DND-41 (cell line): Measurements from ENCODE around the gene ALDH9A1.
A peak's percentile ranks its signal among the peaks of the same experiment; 100 is the strongest.

Source experiments
- ATAC-seq: fragments of 200-7000 bp; cut with Tn5 transposase; 3 replicates; pipeline ENCODE4 v1.9.1; 2021; ENCODE audit warnings: low read depth; ENCODE audit not compliant: insufficient read depth
- DNase-seq: peaks from one replicate; pipeline ENCODE4 v3.0.0-alpha.2; 2020
- H2AFZ ChIP-seq: 2 replicates; pipeline ENCODE4 v1.6.0; 2012; ENCODE audit warnings: low read depth, low read length
- H3K27ac ChIP-seq: 2 replicates; pipeline ENCODE4 v1.5.1; 2012; ENCODE audit warnings: low read length, inconsistent platforms
- H3K27me3 ChIP-seq: fragments of 200-600 bp; sonication (generic); 2 replicates; pipeline ENCODE4 v1.6.0; 2012; ENCODE audit warnings: low read length, mild to moderate bottlenecking, inconsistent platforms; ENCODE audit not compliant: insufficient read depth, poor library complexity
- H3K36me3 ChIP-seq: 2 replicates; pipeline ENCODE4 v1.5.1; 2012; ENCODE audit warnings: low read length, inconsistent platforms; ENCODE audit not compliant: insufficient read depth
- H3K4me1 ChIP-seq: 2 replicates; pipeline ENCODE4 v1.5.1; 2012; ENCODE audit warnings: mild to moderate bottlenecking, low read length; ENCODE audit not compliant: insufficient read depth
- H3K4me2 ChIP-seq: 2 replicates; pipeline ENCODE4 v1.6.0; 2012; ENCODE audit warnings: mild to moderate bottlenecking, moderate library complexity, low read length, inconsistent platforms; ENCODE audit not compliant: insufficient read depth
- H3K4me3 ChIP-seq, 2 experiments: fragments of 200-600 bp in 1 of 2; shearing (Covaris generic) in 1 of 2; 2 replicates each; pipeline ENCODE4 v1.5.1; 2012 to 2016; ENCODE audit warnings: inconsistent platforms in 2 of 2, low read length in 2 of 2, mild to moderate bottlenecking in 2 of 2, low read depth in 1 of 2, moderate library complexity in 1 of 2
- H3K79me2 ChIP-seq: 2 replicates; pipeline ENCODE4 v1.6.0; 2012; ENCODE audit warnings: low read length, inconsistent platforms; ENCODE audit not compliant: insufficient read depth
- H3K9ac ChIP-seq: 2 replicates; pipeline ENCODE4 v1.6.0; 2012; ENCODE audit warnings: low read depth, mild to moderate bottlenecking, inconsistent platforms, low read length, moderate library complexity
- H3K9me3 ChIP-seq: 2 replicates; pipeline ENCODE4 v1.5.1; 2012; ENCODE audit warnings: low read length, moderate library complexity, mild to moderate bottlenecking, inconsistent platforms; ENCODE audit not compliant: insufficient read depth, severe bottlenecking
- H4K20me1 ChIP-seq: 2 replicates; pipeline ENCODE4 v1.6.0; 2012; ENCODE audit warnings: low read length; ENCODE audit not compliant: insufficient read depth
- CTCF ChIP-seq: IDR thresholded peaks from 2 replicates; pipeline ENCODE4 v1.5.1; 2012; ENCODE audit warnings: borderline replicate concordance, low read length, moderate library complexity, mild to moderate bottlenecking; ENCODE audit not compliant: poor library complexity, severe bottlenecking; ENCODE audit errors: extremely low read depth
- EZH2 ChIP-seq: IDR thresholded peaks from 3 replicates; pipeline ENCODE4 v1.6.1; 2012; ENCODE audit warnings: borderline replicate concordance, low read depth, mild to moderate bottlenecking, moderate library complexity, low read length, inconsistent platforms; ENCODE audit not compliant: severe bottlenecking

The ALDH9A1 gene

GRCh38 chr1:165679282-165680036 is 18.9 kb downstream of the ALDH9A1 start:
- Histone ChIP-seq H3K27me3 (no peaks in the 10 kb centered on the region), H3K9me3 (no peaks in the 10 kb centered on the region), H3K4me1 (no peaks in the 10 kb centered on the region), H3K4me2 (no peak overlapping the region), H3K27ac (no peak overlapping the region), H2AFZ (no peak overlapping the region), H3K36me3 (peaks cover 78% of the 10 kb centered on the region), H4K20me1 (no peaks in the 10 kb centered on the region), H3K79me2 (peaks cover 22% of the 10 kb centered on the region), H3K9ac (no peak overlapping the region), H3K4me3 (no peak overlapping the region)
- DNase-seq (no peak), ATAC-seq (no peak)
- no peak for TF ChIP-seq EZH2
- TF ChIP-seq CTCF: no peak

- H4K20me1 ChIP-seq: no peaks in the 10 kb centered on the region
- peaks cover 79% of the 10 kb centered on the region for H3K36me3 ChIP-seq
- H3K4me1 ChIP-seq: no peaks in the 10 kb centered on the region
- DNase-seq (no peak), ATAC-seq (peak; percentile 62)
- H3K9ac ChIP-seq: no peak overlapping the region
- no peak overlapping the region for H2AFZ ChIP-seq
- H3K4me2 ChIP-seq: no peak overlapping the region
- TF ChIP-seq CTCF: no peak
- TF ChIP-seq EZH2: no peak
- H3K79me2 ChIP-seq: peaks cover 12% of the 10 kb centered on the region; the same call in 1 of the 2 replicates
- H3K4me3 ChIP-seq: no peak overlapping the region
- H3K27me3 ChIP-seq: no peaks in the 10 kb centered on the region
- H3K9me3 ChIP-seq: no peaks in the 10 kb centered on the region
- H3K27ac ChIP-seq: no peak overlapping the region
These were observed 19.9 kb downstream of the ALDH9A1 start for GRCh38 chr1:165678509-165678908.

- no peaks in the 10 kb centered on the region for H4K20me1 ChIP-seq
- H3K9me3 ChIP-seq: no peaks in the 10 kb centered on the region
- H3K4me1 ChIP-seq: no peaks in the 10 kb centered on the region
- no peak overlapping the region for H3K4me3 ChIP-seq
- TF ChIP-seq CTCF: no peak
- TF ChIP-seq EZH2: no peak
- no peaks in the 10 kb centered on the region for H3K79me2 ChIP-seq
- ATAC-seq (no peak), DNase-seq (no peak)
- no peak overlapping the region for H3K9ac ChIP-seq
- no peak overlapping the region for H3K4me2 ChIP-seq
- peaks cover 79% of the 10 kb centered on the region for H3K36me3 ChIP-seq
- no peaks in the 10 kb centered on the region for H3K27me3 ChIP-seq
- no peak overlapping the region for H2AFZ ChIP-seq
- H3K27ac ChIP-seq: no peak overlapping the region
These were observed 22.6 kb downstream of the ALDH9A1 start for GRCh38 chr1:165675794-165676193.
